HG03025 (cell line): ENCODE measurements around the gene CD59.
"Not testable (repeated sequence)": the region's sequence is repeated elsewhere in the genome, so short reads cannot be mapped to it uniquely, and the experiment has no call there.

Experiments used
- ATAC-seq: cut with Tn5 transposase; IDR thresholded peaks from one replicate; pipeline ENCODE4 v1.9.1; 2021; ENCODE audit warnings: mild to moderate bottlenecking, moderate library complexity; ENCODE audit not compliant: unreplicated experiment, low FRiP score

CD59 gene

DNA sequence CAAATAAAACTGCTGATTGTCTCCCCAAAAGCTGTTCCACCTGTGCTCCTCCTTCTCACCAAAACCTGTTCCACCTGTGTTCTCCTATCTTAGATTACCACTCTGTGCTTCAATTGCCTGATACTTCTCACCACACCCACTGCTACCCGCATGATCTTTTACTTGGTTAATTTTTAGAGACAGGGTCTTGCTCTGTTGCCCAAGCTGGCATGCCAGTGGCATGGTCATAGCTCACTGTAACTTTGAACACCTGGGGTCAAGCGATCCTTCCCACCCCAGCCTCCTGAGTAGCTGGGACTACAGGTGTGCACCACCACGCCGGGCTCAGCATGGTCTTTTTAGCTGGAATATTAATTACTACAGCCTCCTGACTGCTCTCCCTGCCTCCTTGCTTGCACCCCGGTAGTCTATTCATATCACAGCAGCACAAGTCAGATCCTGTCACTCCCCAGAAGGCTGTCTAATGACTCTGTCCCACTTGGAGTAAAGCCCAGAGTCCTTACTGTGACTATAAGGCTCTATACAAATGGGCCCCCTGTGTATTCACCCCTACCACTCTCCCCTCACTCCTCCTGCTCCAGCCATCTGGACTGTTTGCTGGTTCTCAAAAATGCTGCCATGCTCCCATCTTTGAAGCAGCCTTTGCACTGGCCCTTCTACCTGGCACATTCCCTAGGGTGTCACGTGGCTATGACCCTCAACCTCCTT, 39.1 kb downstream of the CD59 start:
- ATAC-seq = no peak

DNA sequence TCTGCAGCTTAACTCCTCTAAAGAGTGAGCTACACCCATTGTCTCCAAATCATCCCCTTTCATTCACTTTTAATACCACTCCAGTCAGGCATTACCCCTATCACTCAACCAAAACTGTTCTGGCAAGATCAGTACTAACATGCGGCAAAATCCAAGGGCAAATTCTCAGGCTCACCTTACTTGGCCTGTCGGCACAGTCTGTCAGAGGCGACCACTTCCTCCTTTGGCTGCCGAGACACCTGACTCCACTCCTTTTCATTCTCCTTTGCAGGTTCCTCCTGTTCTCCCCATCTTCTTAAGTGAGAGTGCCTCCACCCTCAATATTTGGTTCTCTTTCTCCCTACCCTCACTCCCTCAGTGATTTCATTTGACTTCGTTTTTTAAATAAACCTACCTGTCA, 39.8 kb downstream of the CD59 start:
- ATAC-seq = no peak

DNA sequence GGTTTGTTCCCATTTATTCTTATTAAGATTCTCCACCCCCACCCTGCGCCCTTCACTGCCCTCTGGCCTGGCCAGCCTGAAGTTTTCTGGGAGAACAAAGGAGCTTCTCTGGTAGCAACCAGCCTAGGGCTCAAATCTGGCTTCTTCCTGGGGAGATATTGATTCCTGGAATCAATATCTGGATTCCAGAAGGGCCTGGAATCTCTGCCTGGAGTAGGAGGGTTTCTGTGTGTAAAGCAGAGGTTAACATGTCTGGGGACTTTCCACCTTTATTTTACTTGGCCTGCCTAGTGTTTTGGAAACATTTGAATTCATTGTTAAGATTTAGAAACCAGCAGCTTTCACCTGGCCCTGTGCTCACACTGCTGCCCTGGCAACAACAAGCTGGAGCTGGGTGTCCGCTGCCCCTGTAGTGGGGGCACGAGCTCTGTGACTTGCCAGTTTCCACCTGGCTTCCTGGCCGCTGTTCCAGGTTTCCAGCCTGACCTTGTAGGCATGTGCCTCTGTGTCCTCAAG, 41.1 kb downstream of the CD59 start:
- no peak for ATAC-seq

DNA sequence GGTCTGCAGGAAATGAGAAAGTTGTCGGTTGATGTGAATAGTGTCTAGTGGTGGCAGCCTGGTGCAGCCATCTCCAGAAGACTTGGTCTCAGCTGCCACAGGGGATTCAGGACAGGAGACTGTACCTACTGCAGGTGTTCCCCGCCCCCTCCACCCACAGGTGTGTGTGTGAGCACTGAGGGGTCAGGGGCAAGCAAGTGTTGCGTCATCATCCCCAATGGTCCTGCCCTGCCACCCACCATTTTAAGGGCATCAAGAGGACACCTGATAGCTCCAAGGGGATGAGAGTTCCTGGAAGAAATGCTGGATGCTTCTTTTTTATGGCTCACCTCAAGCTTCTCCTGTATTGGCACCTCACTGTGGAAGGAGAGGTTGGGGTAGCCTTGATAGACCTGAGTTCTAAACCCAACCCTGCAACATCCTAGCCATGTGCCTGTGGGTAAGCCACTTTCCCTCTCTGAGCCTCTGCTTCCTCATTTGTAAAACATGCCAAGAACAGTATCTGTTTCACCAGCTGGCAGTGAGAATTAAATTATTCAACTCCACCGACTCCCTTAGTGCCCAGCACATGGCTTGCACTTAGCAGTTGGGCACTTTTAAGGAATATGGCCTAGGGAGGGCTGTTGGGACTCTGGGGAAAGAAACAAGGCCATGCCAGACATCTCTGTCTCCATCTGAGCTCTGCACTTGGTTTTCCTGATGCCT, 41.7 kb downstream of the CD59 start:
- ATAC-seq = no peak

DNA sequence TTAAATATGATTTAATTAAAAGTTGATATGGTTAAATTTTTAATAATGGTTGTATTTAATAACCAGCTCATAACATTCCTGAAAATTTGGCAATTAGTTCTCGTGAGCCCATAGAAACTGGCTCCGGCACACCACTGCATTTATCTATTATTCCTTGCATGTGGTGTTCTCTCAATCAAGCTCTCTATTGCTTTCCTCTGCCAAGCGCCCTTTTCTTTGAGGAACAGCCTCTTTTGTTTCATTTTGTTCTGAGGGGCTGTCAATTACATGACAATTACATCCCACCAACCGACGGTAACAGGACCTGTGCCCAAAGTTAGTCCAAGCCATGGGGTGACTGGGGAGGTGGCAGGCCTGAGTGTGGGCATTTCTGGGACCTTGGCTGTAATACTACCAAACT, 43.7 kb downstream of the CD59 start:
- no peak for ATAC-seq

DNA sequence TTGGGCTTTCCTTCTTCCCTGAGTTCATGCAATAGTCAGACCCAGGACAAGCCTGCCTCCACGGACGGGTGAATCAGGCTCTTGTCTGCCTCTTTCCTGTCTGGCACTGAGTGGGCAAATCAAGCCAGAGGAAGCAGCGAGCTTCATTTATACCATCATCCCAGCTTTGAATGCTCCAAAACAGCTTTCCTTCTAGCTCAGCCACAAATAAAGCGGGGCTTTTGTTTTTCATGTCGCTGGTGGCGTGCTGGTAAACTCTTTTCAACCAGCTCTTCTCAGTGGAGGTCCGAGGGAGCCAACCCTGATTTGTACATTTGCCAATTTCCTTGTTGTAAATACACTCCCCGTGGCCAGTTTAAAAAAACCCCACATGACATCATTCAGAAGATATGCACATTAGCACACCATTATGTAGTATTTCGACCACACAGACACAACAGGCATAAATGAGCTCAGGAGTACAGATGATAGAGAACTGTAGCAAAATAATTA, 44.2 kb downstream of the CD59 start:
- ATAC-seq = no peak

DNA sequence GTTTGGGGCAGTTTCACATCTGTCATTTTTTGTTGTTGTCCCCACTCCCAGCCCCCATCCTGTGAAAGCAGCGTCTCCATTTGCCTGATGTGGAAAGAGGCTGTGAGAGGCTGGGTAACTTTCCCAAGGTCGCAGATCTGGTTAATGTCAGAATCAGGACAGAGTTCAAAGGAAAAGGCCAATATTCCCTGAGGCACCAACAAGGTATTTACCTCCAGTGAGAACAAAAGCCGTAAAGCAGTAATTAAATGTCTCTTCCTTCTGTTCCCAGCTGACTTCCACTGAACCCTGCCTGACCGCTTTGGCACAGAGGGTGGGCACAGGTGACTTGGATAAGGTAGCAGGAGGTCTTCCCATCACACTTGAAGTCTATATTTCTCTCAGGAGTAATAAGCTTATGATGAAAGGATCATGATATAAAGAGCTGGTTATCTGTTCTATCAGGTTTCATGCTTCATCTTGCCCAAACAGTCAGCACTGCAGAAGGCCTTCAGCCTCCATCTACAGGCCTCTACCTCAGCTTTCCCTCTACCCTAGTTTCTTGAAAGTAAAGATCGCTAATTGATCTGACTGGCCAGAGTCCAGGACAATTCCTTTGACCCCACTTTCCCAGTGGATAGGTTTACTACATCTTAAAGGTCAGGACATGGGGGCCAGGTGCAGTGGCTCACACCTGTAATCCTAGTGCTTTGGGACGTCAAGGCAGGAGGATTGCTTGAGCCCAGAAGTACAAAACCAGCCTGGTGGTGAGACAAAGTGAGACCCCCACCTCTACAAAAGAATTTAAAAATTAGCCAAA, 45.0 kb downstream of the CD59 start:
- no peak for ATAC-seq

DNA sequence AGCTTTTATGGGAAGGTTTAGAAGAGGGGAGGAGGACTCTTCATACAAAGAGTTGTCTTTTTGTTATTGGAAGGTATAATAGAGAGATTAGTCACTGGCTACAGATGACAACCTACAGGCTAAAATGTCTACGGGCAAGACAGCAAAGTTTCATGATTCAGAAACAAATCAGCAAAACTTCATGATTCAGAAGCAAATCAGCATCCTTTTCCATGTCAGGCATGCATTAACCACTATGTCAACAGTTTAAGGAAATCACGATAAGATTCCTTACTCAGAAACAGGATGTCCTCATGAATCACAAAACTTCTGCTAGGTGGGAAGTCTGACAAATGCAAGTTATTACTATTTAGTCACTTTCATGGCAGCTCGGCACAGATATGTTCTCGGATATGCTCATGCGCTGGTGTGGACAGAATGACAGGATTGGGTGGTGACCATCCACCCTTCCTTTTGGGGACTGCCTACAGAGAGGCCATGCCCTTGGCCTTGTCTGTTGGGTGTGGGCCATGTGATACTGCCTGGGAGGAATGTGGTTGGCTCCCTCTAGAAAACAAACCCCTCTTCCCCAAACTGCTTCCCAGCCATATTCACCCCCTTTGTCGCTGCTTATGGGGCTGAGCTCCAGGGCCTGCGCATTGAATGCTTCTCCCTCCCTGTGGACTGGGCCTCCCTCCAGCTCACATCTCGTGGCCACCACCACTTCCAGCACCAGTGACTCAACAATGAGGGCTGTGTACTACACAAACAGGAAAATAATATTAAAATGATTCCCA, 45.7 kb downstream of the CD59 start:
- ATAC-seq = no peak

DNA sequence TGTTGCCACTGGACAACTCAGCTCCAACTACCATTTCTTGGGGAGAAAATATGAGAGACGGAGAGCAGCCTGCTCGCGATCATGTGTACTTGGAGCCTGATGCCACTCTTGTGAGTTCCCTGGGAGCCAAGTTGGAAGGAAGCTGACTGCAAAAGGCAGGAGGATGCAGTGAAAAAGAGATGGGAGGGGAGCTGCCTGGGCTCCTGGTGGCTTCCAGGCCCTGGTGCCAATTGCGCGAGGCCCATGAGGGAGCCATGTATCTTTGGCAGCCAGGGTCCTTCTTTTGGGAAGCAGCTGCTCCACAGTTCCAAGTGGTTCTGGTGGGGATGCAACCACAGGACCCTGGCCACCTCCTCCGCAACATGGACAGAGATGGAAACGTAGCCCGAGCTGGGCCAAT, 46.7 kb downstream of the CD59 start:
- ATAC-seq = no peak

DNA sequence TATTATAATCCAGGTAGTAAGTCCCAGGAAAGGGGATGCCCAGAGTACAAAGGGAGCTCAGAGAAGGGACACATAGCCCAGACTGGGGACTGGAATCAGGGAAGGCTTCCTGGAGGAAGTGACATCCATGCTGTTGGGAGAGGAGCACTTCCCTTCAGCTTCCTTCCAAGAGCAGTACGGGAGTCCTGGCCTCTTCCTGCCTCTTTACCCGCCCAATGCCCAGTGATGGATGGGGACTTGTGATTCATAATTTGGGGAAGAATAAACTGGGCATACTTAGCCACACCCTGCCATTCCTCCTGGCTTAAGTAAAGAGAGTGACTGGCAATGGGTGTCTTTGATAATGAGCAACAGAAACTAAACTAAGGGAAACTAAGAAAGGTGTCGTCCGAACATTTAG, 47.1 kb downstream of the CD59 start:
- no peak for ATAC-seq

DNA sequence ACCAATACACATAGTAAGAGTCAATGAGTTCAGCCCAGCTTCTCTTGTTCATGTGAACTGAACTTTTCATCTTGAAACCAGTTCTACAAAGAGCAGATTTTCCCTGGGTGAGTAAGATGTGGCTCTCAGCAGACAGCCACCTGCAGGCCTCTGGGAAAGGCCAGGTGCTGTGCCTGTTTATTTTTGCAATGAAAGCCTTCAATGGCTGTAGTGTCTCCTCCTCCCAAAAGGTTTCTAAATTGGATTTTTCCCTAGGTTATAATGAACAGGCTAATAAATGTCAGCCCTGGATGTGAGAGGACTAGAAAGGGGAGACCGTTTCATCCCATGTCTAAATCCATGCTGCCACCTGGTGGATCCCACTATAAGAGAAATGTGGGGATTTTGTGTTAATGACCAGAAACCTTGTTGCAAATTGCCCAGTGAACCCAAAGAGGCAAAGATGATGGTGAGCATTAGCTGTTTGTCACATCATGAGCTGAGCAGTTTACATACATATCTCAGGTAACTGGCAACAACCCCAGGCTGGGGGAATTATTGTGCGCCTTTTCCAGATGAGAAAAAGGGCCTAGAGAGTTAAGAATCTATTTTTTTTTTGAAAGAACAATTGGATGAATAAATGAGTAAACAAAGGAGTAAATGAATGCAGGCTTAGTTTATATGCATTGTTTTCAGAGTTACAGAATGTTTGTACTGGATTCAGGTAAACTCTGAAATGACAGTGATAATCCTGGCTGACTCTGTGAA, 48.3 kb downstream of the CD59 start:
- ATAC-seq = no peak

DNA sequence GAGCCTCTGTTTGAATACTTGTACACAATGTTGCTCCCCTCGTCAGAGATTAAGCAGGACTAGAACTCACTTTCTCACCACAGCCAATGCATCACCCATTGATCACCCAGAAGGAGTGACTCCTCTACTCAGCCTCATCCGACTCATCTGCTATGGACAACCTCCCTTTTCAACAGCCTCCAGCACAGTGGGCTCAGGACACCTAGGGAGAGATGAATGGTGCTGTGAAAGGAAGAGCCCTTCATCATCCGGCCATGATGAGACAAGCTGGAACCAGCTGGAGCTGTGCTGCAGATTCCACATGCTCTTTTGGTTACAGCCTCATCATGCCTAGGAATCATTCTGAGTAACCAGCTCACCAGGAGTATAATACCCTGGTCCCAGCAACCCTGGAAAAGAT, 51.1 kb downstream of the CD59 start:
- no peak for ATAC-seq

DNA sequence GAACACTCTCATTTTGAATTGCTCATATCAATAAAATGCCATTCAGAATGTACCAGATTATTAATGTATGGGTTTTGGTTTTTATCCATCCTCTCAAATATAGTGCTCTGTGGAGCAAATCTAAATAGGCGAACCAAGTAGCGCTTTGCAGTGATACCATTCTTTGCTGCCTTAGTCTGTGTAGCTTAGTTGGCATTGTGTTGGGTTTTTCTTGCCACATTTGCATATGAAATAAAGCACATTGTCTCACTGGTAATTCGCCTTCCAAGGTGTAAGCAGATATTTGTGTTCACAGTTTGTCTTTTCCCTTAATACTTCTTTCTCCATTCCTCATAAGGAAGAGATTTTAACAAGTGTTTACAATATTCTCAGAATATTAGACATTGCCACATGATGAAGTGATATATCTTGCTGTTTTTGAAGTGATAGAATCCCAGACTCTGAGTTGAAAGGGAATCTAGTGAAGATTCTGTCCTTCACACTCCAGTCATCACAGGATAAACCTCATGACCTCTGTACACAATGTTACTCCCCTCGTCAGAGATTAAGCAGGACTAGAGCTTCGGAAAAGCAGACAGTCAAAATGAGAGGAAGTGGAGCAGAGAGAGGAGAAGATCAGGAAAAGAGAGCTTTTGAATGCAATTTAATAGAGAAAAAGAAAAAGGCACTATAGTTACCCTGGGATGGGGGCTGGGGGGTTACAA, 52.1 kb downstream of the CD59 start:
- ATAC-seq = no peak

DNA sequence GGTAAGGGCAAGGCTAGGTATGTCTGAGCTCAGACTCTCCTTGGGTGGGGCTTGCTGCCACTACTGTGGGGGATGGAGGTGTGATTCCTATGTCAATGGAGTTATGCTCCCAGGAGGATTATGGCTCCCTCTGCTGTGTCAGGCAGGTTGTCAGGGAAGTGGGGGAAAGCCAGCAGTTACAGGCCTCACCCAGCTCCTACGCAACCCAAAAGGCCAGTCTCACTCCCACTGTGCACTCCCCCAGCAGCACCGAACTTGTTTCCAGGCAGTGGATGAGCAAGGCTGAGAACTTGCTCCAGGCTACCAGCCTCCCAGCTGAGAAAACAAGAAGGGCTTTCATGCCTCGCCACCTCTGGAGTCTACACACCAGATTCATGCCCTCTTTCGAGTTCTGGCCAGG, 53.8 kb downstream of the CD59 start:
- no peak for ATAC-seq

DNA sequence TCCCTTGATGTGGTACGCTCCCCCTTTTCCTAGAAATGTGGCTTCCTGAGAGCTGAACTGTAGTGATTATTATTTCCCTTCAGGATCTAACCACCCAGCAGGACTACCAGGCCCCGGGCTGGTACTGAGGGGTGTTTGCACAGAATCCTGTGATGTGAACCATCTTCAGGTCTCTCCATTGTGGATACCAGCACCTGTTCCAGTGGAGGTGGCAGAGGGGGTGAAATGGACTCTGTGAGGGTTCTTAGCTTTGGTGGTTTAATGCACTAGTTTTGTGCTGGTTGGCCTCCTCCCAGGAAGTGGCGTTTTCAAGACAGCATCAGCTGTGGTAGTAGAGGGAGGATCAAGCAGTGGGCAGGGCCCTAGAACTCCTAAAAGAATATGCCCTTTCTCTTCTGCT, 54.2 kb downstream of the CD59 start:
- no peak for ATAC-seq

DNA sequence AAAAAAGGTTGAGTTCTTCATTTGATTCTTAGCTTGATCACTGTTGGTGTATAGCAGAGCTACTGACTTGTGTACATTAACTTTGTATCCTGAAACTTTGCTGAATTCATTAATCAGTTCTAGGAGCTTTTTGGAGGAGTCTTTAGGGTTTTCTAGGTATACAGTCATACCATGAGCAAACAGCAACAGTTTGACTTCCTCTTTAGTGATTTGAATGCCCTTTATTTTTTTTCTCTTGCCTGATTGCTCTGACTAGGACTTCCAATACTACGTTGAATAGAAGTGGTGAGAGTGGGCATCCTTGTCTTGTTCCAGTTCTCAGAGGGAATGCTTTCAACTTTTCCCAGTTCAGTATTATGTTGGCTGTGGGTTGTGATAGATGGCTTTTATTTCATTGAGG, 57.6 kb downstream of the CD59 start:
- ATAC-seq = not testable (repeated sequence)

DNA sequence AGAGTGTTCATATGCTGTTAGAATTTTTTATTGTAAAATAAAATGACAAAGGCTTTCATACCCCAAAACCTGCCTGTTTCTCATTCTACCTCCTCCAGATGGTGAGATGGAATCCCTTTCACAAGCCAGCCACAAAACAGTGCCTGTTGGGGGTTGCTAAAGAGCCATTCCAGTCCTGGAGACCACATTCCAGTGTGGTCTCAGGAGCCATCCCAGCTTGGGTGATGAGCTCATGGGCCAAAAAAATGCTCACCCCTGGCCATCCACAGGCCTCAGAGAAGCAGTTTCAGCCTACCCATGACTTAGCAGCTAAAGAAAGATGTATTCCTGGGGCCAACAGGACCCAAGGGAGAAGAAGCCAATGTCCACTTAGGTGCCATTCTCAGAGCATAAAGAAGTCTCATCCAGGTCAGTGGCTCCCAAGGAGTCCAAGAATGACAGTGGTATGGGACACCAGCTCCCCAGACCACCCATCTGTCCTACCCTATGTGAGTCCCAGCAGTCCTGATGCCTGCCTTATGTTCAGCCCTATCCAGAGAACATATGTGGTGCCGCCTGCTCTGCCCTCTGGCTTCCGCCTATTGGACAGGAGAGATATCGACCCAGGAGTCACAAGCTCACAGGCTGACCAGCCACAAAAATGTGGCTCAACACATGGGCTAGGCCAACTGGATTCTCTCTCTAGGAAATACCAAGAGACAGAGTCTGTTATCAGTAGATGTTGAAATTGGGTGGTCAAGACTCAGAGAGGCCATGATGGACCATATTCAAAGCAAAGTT, 62.0 kb downstream of the CD59 start:
- no peak for ATAC-seq

DNA sequence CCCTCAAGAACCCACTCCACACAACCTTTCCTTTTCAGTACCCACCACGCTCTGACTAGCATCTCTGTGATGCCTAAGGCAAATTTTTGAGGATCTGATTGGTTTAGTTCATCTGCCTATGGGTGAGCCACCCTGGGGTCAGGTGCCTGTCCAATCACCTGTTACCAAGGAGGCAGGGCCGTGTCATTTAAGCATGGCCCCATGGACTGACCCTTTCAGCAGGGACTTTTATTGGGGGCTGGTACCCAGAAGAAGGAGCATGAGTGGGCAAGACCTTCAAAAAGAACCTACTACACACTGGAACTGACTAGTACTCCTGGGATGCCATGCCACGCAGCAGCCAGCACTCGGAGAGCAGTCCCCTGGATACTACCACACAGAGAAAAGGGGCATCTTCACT, 64.0 kb downstream of the CD59 start:
- no peak for ATAC-seq
